GM19193 (cell line): ENCODE data around the gene BRF1.

Experiments used
- POLR2A ChIP-seq: IDR thresholded peaks from 4 replicates; pipeline ENCODE4 v1.6.1; 2011; ENCODE audit not compliant: insufficient read depth, insufficient read length; ENCODE audit errors: extremely low read depth

BRF1 gene

DNA sequence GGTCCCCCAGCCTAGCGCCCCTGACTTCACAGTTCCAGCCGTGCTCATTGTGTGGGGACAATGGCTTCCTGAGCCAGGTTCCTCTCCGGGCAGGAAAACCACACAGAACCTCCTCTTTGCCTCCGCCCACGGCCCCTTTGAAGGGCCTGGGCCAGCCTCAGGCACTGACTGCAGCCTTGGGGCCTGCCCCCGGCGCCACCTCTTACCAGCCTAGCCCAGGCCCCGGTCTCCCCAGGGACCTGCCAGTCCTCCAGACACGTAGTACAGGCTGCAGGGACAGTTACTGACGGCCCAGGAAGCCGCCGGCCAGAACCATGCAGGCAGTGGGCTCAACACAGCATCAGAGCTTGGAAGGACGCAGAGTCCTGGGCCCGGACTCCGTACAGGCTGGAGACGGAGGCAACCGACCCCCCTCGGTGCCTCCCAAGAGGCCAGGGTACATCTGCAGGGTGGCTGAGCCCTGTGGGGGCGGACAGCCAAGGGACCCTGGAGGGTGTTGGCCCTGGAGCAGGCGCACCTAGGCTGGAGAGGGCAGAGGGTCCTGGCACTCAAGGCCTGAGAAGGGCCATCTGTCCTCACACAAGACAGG is 98.8 kb downstream of the BRF1 start:
- TF ChIP-seq POLR2A = no peak

DNA sequence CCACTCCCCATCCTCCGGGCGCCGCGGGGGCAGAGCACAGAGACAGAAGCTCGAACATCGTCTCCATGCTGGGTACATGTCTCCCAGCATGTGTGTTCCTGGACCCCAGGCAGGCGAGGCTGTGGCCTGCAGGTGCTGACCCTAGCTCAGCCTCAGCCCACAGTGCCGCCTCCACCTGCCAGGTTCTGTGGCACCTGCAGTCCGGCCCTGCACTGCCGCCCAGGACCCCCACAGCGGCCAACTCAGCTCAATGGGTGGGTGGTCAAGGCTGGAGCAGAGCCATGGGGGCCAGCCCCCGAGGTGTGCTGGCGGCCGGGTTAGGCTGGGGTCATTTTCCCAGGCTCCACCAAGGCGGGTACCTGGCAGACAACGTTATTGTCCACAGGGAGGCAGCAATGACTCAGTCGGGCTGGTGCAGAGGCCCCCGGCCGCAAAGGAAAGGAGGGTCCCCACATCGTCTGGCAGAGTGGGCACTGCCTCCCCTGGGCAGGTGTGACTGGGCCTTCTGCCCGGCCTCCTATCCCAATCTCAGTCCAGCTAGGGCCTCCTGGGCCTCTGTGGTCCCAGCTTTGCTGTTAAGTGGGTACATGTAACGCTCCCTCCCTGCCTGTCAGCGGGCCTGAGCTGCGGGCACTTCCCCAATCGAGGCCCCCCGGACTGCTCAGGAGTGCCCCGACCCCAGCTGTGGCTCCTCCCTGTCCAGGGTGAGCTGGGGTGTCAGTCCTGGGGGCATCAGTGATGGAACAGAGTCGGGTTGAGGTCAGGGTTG is 99.5 kb downstream of the BRF1 start:
- TF ChIP-seq POLR2A = no peak

DNA sequence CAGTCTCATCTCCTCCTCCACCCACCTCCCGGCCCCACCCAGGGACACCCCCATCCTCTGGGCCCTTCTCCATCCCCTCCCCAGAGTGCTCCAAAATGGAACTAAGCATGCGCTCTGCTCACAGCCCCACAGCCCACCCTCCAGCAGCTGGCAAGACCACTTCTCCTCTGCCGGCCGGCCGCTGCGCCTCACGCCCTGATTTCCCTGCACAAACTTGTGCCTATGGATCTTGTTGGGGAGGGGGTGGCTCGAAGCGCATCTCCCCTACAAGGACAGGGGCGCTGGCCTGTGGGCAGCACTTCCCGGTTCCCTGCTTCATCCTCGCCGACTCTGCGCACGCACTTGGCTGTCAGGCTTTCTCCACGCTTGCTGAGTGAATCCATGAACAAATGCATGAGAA is 100.2 kb downstream of the BRF1 start:
- TF ChIP-seq POLR2A = no peak

DNA sequence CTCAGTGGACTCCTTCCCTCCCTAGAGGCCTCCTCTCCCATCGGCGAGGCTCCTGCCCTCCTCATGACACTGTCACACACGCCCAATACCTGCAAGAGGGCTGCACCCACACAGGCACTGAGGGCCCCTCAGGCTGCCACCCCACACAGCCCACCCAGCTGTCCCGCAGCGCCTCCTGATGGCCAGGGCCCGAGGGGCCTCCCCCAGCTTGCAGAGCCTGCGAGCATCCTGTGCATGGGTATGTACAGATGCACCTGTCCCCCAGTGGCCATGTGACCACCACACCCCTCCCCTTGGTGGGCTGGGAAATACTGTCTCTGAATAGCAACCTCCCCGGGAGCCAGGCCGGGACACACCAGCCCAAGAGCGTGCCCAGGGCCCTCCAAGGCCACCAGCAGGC is 100.7 kb downstream of the BRF1 start:
- TF ChIP-seq POLR2A = no peak

DNA sequence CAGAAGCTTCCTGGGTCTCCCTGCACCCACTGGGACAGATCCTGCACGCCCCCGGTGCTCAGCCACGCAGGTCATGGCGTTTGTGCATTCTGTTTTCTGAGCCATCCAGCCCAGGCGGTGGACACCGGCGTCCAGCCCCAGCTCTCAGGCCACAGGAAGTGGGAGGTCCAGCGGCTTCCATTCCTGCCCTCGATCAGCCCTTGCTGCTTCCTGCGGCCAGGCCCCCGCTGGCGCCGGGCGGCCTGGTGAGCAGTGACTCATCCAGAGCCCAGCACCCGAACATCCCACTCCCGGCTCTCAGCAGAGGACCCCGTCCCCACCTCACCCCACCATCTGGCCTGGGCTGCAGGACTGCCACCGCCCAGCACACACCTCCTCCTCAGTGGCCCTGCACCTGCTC is 101.7 kb downstream of the BRF1 start:
- no peak for TF ChIP-seq POLR2A

DNA sequence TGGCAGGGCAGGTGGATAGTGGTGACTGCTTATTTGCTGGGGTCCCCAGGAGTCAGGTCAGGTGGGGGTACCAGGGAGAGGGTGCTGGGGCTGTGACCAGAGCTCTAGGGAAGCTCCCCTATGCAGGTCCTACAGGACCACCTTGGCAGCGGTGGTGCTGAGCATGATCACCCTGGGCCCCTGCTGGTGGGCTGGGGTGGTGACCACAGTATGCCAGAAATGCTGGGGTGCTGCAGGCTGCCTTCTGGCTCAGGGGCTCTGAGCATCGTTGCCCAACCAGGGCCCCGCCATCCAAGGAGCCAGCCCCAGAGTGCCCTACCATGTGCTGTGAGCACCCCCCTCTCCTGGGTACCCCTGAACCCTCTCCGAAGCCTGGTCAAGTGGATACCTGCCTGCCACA is 102.2 kb downstream of the BRF1 start:
- no peak for TF ChIP-seq POLR2A

DNA sequence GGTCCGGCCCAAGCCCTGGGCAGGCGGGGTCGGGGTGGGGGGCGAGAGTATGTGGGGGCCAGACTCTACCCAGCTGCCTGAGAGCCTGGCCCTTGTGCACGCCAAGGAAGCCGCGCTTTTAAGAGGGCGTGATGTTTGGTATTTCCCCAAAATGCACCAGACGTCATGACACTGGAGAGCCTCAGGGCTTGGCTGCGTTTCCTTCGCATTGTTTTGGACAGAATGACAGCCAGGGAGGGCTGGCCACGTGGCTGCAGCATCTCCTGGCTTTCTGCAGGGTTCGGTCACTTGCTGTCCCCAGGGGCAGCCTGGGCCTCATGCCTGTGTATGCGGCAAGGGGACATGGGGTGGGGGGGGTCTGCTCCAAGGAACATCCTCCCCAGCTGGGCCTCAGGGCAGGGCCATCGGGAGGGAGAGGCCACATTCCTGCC is 103.6 kb downstream of the BRF1 start:
- no peak for TF ChIP-seq POLR2A

DNA sequence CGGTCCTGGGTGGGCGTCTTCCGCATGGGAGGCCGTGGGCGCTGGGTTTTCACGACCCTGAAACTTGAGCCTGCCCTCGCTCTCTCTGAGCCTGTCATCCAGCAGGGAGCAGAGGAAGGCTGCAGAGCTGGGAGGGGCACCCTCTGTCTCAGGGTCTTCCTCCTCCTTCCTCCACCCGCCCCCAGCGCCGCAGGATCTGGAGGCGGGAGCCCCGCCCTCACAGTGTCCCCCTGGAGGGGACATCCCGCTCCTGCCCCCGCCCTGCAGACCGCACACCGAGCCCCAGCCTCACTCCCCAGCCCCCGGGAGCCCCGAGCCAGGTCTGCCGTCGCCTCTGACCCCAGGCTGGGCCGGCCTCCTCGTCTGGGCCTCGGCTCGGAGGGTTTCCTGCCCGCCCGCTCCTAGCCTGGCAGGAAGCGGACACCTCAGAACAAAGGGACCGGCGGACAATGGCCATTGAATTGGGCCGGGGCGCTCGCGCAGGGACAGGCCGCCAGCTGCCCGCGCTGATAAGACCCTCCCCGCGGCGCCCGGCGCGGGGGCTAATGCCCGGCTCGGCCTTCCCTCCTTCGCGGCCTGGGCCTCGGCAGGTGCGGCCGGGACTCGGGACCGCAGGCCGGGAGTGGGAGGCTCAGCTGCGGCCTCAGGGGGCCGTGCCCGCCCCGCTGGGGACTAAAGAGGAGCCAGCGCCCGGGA is 104.4 kb downstream of the BRF1 start:
- TF ChIP-seq POLR2A = no peak

DNA sequence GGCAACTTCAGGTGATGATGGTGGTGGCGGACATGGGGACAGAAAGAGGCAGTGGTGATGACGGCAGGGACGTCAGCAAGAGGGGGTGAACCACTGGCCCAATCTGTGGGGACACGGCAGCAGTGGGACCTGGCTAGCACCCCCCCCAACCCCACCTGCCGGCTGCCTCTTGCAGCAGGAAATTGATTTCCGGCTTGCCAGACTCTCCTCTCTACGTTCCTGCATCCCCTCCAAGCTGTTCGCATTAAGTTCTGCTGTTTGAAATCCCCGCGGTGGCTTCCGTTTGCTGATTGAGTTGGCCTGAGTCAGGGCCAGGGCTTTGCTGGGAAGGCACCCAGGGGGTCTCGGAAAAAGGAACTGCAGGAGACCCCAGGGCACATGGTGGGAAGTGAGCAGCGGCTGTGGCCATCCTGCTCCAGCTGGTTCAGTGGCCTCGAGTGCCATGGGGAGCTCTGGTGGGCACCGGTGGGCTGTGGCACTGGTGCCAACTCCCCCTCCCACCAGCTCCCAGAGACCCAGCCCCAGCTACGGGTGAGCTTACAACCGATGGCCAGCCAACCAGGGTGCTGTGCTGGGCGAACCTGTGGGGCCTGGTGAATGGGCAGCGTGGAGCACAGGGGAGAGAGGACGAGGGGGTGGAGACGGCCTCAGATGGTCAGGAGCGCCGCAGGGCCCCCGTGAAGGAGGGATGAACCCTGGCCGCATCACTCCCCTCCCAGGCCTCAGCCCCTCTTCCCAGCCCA is 105.1 kb downstream of the BRF1 start:
- TF ChIP-seq POLR2A = no peak

DNA sequence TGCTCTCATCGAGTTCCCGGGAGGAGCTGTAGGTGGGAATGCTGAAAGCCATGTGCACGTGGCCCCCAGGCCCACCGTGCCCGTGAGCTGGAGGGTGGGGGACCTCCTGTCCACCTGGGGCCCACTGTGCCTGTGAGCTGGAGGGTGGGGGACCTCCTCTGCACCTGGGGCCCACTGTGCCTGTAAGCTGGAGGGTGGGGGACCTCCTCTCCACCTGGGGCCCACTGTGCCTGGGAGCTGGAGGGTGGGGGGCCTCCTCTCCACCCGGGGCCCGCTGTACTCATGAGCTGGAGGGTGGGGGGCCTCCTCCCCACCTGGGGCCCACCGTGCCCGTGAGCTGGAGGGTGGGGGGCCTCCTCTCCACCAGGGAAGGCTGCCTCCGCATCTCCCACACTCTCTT is 105.8 kb downstream of the BRF1 start:
- TF ChIP-seq POLR2A = no peak

DNA sequence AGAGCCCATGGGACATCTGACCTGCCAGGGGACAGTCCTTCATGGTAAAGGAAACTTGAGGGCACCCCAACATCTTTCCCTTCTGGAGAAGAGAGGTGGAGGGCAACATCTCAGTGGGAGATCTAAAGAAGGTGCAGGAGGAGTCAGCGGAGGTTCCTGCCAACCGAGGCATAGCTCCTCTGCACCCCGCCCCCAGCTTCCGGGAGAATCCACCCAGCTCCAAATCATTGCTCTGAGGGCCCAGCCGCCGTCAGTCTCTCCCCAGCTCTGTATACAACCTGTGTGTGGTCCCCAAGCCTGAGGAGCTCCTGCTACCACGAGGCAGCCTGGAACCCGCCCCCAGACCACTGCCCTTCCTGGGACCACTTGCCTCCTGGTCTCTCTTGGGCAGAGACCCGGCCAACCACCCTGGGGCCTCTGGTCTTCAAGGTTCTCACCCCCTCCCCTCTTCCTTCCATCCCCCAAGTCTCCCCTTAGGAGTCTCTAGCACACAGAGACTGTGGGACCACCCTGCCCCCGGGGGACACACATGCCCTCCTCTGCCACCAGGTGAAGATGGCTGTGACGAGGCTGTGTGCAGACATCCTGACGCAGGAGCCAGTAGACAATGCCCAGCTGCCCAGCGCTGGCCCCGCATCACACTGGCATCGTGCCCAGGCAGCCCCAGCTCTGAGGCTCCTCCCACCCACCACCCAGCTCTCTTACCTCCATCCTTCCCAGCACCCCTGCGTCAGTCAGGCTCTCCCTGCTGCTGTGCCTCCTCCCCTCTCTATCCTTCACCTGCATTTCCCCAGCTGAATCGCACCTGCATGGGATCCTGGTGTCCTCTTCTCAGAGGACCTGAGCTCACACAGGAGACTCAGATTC is 106.7 kb downstream of the BRF1 start:
- TF ChIP-seq POLR2A = no peak

DNA sequence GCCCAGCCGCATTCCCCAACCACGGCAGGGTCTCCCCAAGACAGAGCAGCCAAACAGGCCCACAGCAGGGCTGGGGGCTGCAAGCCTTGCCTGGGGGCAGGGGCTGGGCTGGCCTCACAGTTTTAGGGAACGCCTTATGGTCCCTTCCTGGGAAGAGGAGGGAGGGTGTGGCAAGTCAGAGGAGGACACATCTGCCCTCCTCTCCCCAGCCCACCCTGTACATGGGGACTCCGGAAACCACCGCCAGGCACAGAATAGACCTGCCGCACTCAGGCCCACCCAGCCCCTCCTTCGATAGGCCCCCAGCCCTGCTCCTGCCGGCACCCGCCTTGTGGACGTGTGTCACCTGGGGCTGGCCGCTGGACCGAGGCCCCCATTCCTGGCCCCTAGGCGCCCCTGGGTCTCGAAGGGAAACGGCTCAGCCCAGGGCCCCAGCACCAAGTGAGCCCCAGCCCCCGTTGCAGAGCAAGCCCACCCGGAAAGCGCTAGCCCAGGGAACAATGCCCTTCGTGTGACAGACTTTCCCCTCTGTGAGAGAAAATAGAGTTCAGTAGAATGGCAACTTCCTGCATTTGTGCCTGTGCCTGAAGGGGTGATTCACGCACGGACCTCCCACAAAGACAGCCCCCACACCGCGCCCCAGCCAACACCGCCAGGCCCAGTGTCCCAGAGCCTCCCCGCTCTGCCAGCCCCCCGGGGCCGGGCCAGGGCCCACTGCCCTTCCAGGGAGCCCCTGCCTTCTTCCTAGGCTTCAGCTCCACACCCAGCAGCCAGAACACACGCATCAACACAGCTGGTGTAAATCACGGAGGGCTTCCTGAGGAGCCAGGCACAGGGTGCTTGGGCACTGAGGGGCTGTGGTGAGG is 107.7 kb downstream of the BRF1 start:
- no peak for TF ChIP-seq POLR2A

DNA sequence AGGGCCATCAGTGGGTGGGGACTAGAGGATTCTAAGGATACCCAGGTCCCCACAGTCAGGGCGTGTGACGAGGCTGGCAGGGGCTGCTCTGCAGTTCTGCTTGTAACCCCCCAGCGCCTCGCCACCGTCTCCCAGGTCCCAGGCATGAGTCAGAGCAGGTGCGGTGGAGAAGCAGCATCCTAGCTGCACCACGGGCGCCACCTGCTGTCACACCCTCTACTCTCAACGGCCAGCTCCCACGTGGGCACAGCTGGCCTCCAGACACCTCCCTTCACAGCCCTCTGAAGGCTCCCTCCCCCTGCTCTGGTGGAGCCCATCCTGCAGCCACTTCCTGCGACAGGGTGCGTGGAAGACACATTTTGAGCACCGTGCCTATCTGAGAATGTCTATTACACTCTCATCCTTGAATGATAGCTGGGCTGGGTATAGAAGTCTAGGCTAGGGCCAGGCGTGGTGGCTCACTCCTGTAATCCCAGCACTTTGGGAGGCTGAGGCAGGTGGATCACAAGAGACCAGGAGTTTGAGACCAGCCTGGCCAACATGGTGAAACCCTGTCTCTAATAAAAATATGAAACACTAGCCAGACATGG is 112.8 kb downstream of the BRF1 start:
- no peak for TF ChIP-seq POLR2A
